Uterus (tissue), 2 donors: ENCODE data around the gene LLGL2.

Experiments
- CTCF ChIP-seq, 4 experiments: fragments of 200-600 bp in 2 of 4; fragments of 450-650 bp in 2 of 4; sonication (generic) in 2 of 4; IDR thresholded peaks; one replicate each; pipeline ENCODE4 v1.5.1; 2016 to 2019; ENCODE audit warnings: antibody characterized with exemption in 4 of 4, mild to moderate bottlenecking in 2 of 4, moderate library complexity in 1 of 4
- POLR2A ChIP-seq, 2 donors: fragments of 450-650 bp; IDR thresholded peaks; one replicate each; pipeline ENCODE4 v1.6.1; 2016; ENCODE audit warnings: antibody characterized with exemption in 2 of 2, mild to moderate bottlenecking in 1 of 2, moderate library complexity in 1 of 2

- no peak for TF ChIP-seq POLR2A (IDR thresholded peaks at IDR 0.05)
- TF ChIP-seq CTCF (IDR thresholded peaks at IDR 0.05), result no peak
These were observed 35.2 kb upstream of the LLGL2 start for GRCh38 chr17:75490173-75490743.
